ENCODE data around the gene TTC7B.

GRCh38 chr14:90629471-90629870 lies 186.8 kb downstream of the TTC7B start:
- TF ChIP-seq EZH2phosphoT487 (IDR thresholded peaks at IDR 0.05; ENCODE audit: insufficient read depth, low read depth) (no peak), EZH2 (IDR thresholded peaks at IDR 0.05; ENCODE audit: insufficient read depth, poor library complexity, severe bottlenecking) (no peak)
